Smooth muscle cell (in vitro differentiated cells): ENCODE results near the gene CDK12. TPM values are rescaled to one million over a fixed set of nuclear protein-coding genes. Genes with fewer than 3 reads are reported as not detected.
"Not testable (repeated sequence)": the region's sequence is repeated elsewhere in the genome, so short reads cannot be mapped to it uniquely, and the experiment has no call there.

Experiments used
- DNase-seq: peaks from one replicate; lab custom pipeline; 2025; ENCODE audit not compliant: unreplicated experiment; lab: John Stamatoyannopoulos, UW
- H2AFZ ChIP-seq: fragments of 200-600 bp; sonication (generic); 2 replicates; pipeline ENCODE4 v1.6.0; 2016; ENCODE audit warnings: antibody characterized with exemption, low read depth, mild to moderate bottlenecking
- H3F3A ChIP-seq: fragments of 200-600 bp; sonication (generic); 2 replicates; pipeline ENCODE4 v1.6.0; 2017; ENCODE audit warnings: antibody characterized with exemption, low read depth
- H3K27ac ChIP-seq: fragments of 200-600 bp; sonication (generic); 2 replicates; pipeline ENCODE4 v1.5.1; 2016; ENCODE audit warnings: low read depth, mild to moderate bottlenecking
- H3K27me3 ChIP-seq: fragments of 200-600 bp; sonication (generic); 2 replicates; pipeline ENCODE4 v1.6.1; 2016; ENCODE audit warnings: low read depth, mild to moderate bottlenecking
- H3K36me3 ChIP-seq: fragments of 200-600 bp; sonication (generic); 2 replicates; pipeline ENCODE4 v1.5.1; 2016; ENCODE audit warnings: low read depth
- H3K4me1 ChIP-seq: fragments of 200-600 bp; sonication (generic); 2 replicates; pipeline ENCODE4 v1.5.1; 2016; ENCODE audit warnings: low read depth
- H3K4me2 ChIP-seq: fragments of 200-600 bp; sonication (generic); 2 replicates; pipeline ENCODE4 v1.6.0; 2016; ENCODE audit warnings: mild to moderate bottlenecking
- H3K4me3 ChIP-seq: fragments of 200-600 bp; sonication (generic); 2 replicates; pipeline ENCODE4 v1.5.1; 2016; ENCODE audit warnings: mild to moderate bottlenecking
- H3K79me2 ChIP-seq: fragments of 200-600 bp; sonication (generic); 2 replicates; pipeline ENCODE4 v1.6.0; 2016; ENCODE audit warnings: low read depth, mild to moderate bottlenecking
- H3K9ac ChIP-seq: fragments of 200-600 bp; sonication (generic); 2 replicates; pipeline ENCODE4 v1.6.0; 2016; ENCODE audit warnings: low read depth
- H3K9me3 ChIP-seq: fragments of 200-600 bp; sonication (generic); replicated peaks from 2 replicates; pipeline ENCODE4 v1.5.1; 2016; ENCODE audit warnings: low read depth
- H4K20me1 ChIP-seq: fragments of 200-600 bp; sonication (generic); 2 replicates; pipeline ENCODE4 v1.6.0; 2016; ENCODE audit warnings: low read depth
- WGBS: methylation state at CpG from one replicate; pipeline ENCODE4 v1.1.7; 2016; ENCODE audit warnings: low lambda C conversion rate; 5-methylcytosine and 5-hydroxymethylcytosine counted together
- polyA plus RNA-seq: library from polyadenylated mRNA; unstranded; fragments of >200 nt; fragmentation: Nextera tagmentation; extraction: Ambion mirVana; gene quantifications from 2 replicates; pipeline ENCODE4 v1.2.1, GENCODE V29; 2016
- total RNA-seq: library from RNA; depleted of rRNA; stranded (reverse); fragments of >200 nt; gene quantifications from 2 replicates; pipeline ENCODE4 v1.2.3, GENCODE V29; 2014
- TF ChIP-seq, protein P1 (sequence below): fragments of 200-600 bp; sonication (generic); IDR thresholded peaks from 2 replicates; pipeline ENCODE4 v1.5.1; 2017; ENCODE audit warnings: borderline replicate concordance, mild to moderate bottlenecking, antibody characterized with exemption; ENCODE audit not compliant: insufficient read depth, poor library complexity, severe bottlenecking

CDK12 gene
- total and polyA plus RNA-seq, 2 experiments from 2014 or later = 5.8 to 37.7 TPM

DNA sequence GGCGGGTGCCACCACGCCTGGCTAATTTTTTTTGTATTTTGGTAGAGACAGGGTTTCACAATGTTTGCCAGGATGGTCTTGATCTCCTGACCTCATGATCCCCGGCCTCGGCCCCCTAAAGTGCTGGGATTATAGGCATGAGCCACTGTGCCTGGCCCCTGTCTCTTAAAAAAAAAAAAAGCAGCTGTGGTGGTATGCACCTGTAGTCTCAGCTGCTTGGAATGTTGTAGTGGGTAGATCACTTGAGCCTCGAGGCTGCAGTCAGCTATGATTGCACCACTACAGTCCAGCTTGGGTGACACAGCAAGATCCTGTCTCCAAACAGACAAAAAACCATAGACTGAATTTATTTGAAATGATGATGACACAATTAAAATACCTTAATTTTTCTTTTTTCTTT, 24.3 kb downstream of the CDK12 start:
- TF ChIP-seq, protein P1, sequence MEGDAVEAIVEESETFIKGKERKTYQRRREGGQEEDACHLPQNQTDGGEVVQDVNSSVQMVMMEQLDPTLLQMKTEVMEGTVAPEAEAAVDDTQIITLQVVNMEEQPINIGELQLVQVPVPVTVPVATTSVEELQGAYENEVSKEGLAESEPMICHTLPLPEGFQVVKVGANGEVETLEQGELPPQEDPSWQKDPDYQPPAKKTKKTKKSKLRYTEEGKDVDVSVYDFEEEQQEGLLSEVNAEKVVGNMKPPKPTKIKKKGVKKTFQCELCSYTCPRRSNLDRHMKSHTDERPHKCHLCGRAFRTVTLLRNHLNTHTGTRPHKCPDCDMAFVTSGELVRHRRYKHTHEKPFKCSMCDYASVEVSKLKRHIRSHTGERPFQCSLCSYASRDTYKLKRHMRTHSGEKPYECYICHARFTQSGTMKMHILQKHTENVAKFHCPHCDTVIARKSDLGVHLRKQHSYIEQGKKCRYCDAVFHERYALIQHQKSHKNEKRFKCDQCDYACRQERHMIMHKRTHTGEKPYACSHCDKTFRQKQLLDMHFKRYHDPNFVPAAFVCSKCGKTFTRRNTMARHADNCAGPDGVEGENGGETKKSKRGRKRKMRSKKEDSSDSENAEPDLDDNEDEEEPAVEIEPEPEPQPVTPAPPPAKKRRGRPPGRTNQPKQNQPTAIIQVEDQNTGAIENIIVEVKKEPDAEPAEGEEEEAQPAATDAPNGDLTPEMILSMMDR = no peak
- no peaks in the 10 kb centered on the region for H3K9me3 ChIP-seq
- no peaks in the 10 kb centered on the region for H3K4me1 ChIP-seq
- peaks cover 26% of the 10 kb centered on the region for H3K79me2 ChIP-seq
- peaks cover 8% of the 10 kb centered on the region for H3F3A ChIP-seq
- no peak overlapping the region for H2AFZ ChIP-seq
- 52% methylated on average over 5 of the region's 5 CpGs for WGBS
- H3K36me3 ChIP-seq = peaks cover 1% of the 10 kb centered on the region
- no peak overlapping the region for H3K9ac ChIP-seq
- peak overlapping the region; percentile 91 for H3K27ac ChIP-seq
- peak overlapping the region; percentile 57 for H3K4me2 ChIP-seq
- H3K27me3 ChIP-seq = no peaks in the 10 kb centered on the region
- no peak overlapping the region for H3K4me3 ChIP-seq
- H4K20me1 ChIP-seq = peaks cover 69% of the 10 kb centered on the region
- DNase-seq = no peak

DNA sequence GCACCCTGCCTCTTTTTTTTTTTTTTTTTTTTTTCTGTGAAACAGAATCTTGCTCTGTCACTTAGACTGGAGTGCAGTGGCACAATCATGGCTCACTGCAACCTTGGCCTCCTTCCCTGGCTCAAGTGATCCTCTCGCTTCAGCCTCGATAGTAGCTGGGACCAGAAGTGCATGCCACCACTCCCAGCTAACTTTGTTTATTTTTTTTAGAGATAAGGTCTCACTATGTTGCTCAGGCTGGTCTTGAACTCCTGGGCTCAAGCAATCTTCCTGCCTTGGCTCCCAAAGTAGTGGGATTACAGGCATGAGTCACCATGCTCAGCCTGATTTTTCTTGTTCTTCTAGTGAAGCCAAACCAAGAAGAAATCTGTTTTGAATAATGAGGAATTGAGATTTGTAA, 25.0 kb downstream of the CDK12 start:
- no peak for DNase-seq
- Histone ChIP-seq H3K4me1 (no peaks in the 10 kb centered on the region), H3K27ac (peak overlapping the region; percentile 91), H3K4me3 (no peak overlapping the region), H3K9me3 (no peaks in the 10 kb centered on the region), H3K36me3 (peaks cover 7% of the 10 kb centered on the region), H3K79me2 (peaks cover 26% of the 10 kb centered on the region), H2AFZ (no peak overlapping the region), H3K9ac (no peak overlapping the region), H3F3A (peaks cover 8% of the 10 kb centered on the region), H3K4me2 (peak overlapping the region; percentile 57), H3K27me3 (no peaks in the 10 kb centered on the region), H4K20me1 (peaks cover 66% of the 10 kb centered on the region)
- TF ChIP-seq, protein P1 = no peak
- 9% methylated on average over 2 of the region's 2 CpGs for WGBS

DNA sequence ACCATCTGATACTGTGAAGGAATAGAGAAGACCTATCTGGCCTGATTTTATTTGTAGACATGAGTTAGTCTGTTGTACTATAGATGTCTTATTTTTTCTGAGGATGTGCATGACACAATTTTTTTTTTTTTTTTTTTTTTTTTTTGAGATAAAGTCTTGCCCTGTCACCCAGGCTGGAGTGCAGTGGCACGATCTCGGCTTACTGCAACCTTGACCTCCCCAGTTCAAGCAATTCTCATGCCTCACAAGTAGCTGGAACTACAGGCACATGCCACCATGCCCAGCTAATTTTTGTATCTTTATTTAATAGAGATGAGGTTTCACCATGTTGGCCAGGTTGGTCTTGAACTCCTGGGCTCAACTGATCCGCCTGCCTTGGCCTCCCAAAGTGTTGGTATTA, 26.2 kb downstream of the CDK12 start:
- DNase-seq, H3K27me3 ChIP-seq, H3K9ac ChIP-seq, H3K27ac ChIP-seq, H2AFZ ChIP-seq, H3K4me2 ChIP-seq, H3F3A ChIP-seq, H3K9me3 ChIP-seq, H3K4me1 ChIP-seq, H3K4me3 ChIP-seq: not testable (repeated sequence)
- peaks cover 26% of the 10 kb centered on the region for H3K79me2 ChIP-seq
- H3K36me3 ChIP-seq = peaks cover 10% of the 10 kb centered on the region
- H4K20me1 ChIP-seq = peaks cover 62% of the 10 kb centered on the region
- WGBS = 100% methylated on average over 3 of the region's 3 CpGs

DNA sequence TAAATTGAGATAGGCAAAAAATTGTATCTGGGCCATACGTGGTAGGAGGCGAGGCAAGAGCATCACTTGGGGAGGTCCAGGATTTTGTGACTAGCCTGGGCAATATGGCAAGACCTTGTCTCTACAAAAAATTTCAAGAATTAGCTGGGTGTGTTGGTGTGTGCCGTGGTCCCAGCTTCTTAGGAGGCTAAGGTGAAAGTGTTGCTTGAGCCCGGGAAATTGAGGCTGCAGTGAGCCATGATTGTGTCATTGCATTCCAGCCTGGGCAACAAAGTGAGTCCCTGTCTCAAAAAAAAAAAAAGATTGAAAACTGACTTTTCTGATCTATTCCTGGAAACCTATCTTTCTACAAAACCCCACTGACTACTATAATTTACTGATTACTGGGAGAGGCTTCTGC, 26.7 kb downstream of the CDK12 start:
- no peak overlapping the region for H3K9ac ChIP-seq
- H3K4me1 ChIP-seq = no peaks in the 10 kb centered on the region
- peaks cover 60% of the 10 kb centered on the region for H4K20me1 ChIP-seq
- H3F3A ChIP-seq = peaks cover 8% of the 10 kb centered on the region
- H2AFZ ChIP-seq = no peak overlapping the region
- WGBS = 77% methylated on average over 4 of the region's 4 CpGs
- H3K36me3 ChIP-seq = peaks cover 14% of the 10 kb centered on the region
- DNase-seq = no peak
- peaks cover 26% of the 10 kb centered on the region for H3K79me2 ChIP-seq
- no peak overlapping the region for H3K27ac ChIP-seq
- no peak overlapping the region for H3K4me3 ChIP-seq
- TF ChIP-seq, protein P1 = no peak
- H3K27me3 ChIP-seq = no peaks in the 10 kb centered on the region
- no peak overlapping the region for H3K4me2 ChIP-seq
- H3K9me3 ChIP-seq = no peaks in the 10 kb centered on the region

DNA sequence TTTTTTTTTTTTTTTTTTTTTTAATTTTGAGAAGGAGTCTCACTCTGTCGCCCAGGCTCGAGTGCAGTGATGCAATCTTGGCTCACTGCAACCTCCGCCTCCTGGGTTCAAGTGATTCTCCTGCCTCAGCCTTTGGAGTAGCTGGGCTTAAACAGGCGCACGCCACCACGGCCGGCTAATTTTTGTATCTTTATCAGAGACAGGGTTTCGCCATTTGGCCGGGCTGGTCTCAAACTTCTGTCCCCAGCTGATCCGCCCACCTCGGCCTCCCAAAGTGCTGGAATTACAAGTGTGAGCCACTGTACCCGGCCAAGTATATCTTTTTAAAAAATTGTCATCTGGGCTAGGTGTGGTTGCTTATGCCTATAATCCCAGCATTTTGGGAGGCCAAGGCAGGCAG, 35.6 kb downstream of the CDK12 start:
- H3K4me3 ChIP-seq, H3K4me1 ChIP-seq, H2AFZ ChIP-seq, H3K79me2 ChIP-seq, H3K27me3 ChIP-seq, H3K27ac ChIP-seq, H3F3A ChIP-seq, H3K4me2 ChIP-seq, H3K9me3 ChIP-seq, H3K9ac ChIP-seq, DNase-seq: not testable (repeated sequence)
- WGBS = 98% methylated on average over 11 of the region's 12 CpGs
- H3K36me3 ChIP-seq = peaks cover 27% of the 10 kb centered on the region
- H4K20me1 ChIP-seq = peaks cover 10% of the 10 kb centered on the region
